HCT116 (cell line): ENCODE data around the gene CAMKK2. TPM values are rescaled to one million over a fixed set of nuclear protein-coding genes. Genes with fewer than 3 reads are reported as not detected.

Experiments used
- ATAC-seq: fragments of 200-7000 bp; cut with Tn5 transposase; 2 replicates; pipeline ENCODE4 v1.9.1; 2020; ENCODE audit warnings: mild to moderate bottlenecking, moderate library complexity
- BruUV-seq: library from RNA; stranded (reverse); fragments of 400-500 nt; replicated peaks from 2 replicates; lab custom pipeline; 2021; lab: Mats Ljungman, UMichigan
- CTCF ChIA-PET: fragments of 300-600 bp; sonication (Branson Sonifier 250); formaldehyde crosslinking; loops from one replicate; lab custom pipeline; 2021; ENCODE audit warnings: antibody characterized with exemption; lab: Charles Lee
- POLR2A ChIA-PET: fragments of 300-600, 350-600 bp; sonication (Branson Sonifier 250); formaldehyde crosslinking; loops from one replicate; lab custom pipeline; 2021; ENCODE audit warnings: antibody characterized with exemption; lab: Charles Lee
- RAD21 ChIA-PET, 2 experiments: fragments of 300-600 bp; sonication (Branson Sonifier 250); formaldehyde crosslinking; loops; one replicate each; lab custom pipeline; 2023; ENCODE audit warnings: low total read pairs in 2 of 2; ENCODE audit not compliant: uncharacterized antibody in 2 of 2, unreplicated experiment in 2 of 2, low non-redundant PET in 1 of 2; lab: Charles Lee
- DNase-seq: peaks from one replicate; pipeline ENCODE4 v3.0.0-alpha.2; 2010; ENCODE audit warnings: low read depth, low spot score
- H2AFZ ChIP-seq: fragments of 200-600 bp; shearing (Covaris generic), sonication (generic); 2 replicates; pipeline ENCODE4 v1.6.1; 2017; ENCODE audit warnings: low read depth, mixed run types, mixed read lengths, antibody characterized with exemption, low read length; ENCODE audit not compliant: poor library complexity, severe bottlenecking
- H3K27ac ChIP-seq: 2 replicates; pipeline ENCODE4 v1.5.1; 2012; ENCODE audit warnings: low read depth, low read length
- H3K27me3 ChIP-seq: fragments of 200-600 bp; sonication (generic); 2 replicates; pipeline ENCODE4 v1.6.1; 2016; ENCODE audit warnings: mixed run types, low read length, mixed read lengths; ENCODE audit not compliant: insufficient read depth
- H3K36me3 ChIP-seq, 2 experiments: fragments of 200-500 bp in 1 of 2; fragments of 200-600 bp in 1 of 2; sonication (Bioruptor generic) in 1 of 2; sonication (generic) in 1 of 2; 2 replicates each; pipeline versions ENCODE4 v1.5.1 to v1.6.1; 2014 to 2016; ENCODE audit warnings: low read length in 2 of 2, inconsistent platforms in 1 of 2, mixed read lengths in 1 of 2, mixed run types in 1 of 2; ENCODE audit not compliant: insufficient read depth in 2 of 2, control insufficient read depth in 1 of 2
- H3K4me1 ChIP-seq, 2 experiments: fragments of 200-600 bp in 1 of 2; sonication (generic) in 1 of 2; 2 replicates each; pipeline versions ENCODE4 v1.5.1 to v1.6.1; 2012 to 2017; ENCODE audit warnings: low read length in 2 of 2, inconsistent platforms in 1 of 2, mild to moderate bottlenecking in 1 of 2, mixed read lengths in 1 of 2, mixed run types in 1 of 2, moderate library complexity in 1 of 2; ENCODE audit not compliant: insufficient read depth in 2 of 2, control insufficient read depth in 1 of 2
- H3K4me2 ChIP-seq: fragments of 200-600 bp; sonication (generic); 2 replicates; pipeline ENCODE4 v1.6.1; 2017; ENCODE audit warnings: mixed run types, low read length, mixed read lengths
- H3K4me3 ChIP-seq, 2 experiments: fragments of 200-600 bp in 1 of 2; sonication (generic) in 1 of 2; replicated peaks in 1 of 2; 2 replicates each; pipeline ENCODE4 v1.5.1; 2011 to 2016; ENCODE audit warnings: low read length in 2 of 2, control low read depth in 1 of 2, low read depth in 1 of 2, mild to moderate bottlenecking in 1 of 2, mixed read lengths in 1 of 2, mixed run types in 1 of 2
- H3K79me2 ChIP-seq: fragments of 200-600 bp; sonication (generic); 2 replicates; pipeline ENCODE4 v1.6.1; 2017; ENCODE audit warnings: mild to moderate bottlenecking, mixed run types, low read length, moderate library complexity, mixed read lengths; ENCODE audit not compliant: insufficient read depth
- H3K9ac ChIP-seq: fragments of 200-600 bp; sonication (generic); 2 replicates; pipeline ENCODE4 v1.6.1; 2016; ENCODE audit warnings: low read length, mixed read lengths
- H3K9me2 ChIP-seq: fragments of 200-600 bp; sonication (generic), shearing (Covaris generic); 2 replicates; pipeline ENCODE4 v1.6.1; 2017; ENCODE audit warnings: mixed run types, mild to moderate bottlenecking, moderate library complexity; ENCODE audit not compliant: insufficient read depth
- H3K9me3 ChIP-seq, 2 experiments: fragments of 200-500 bp in 1 of 2; fragments of 200-600 bp in 1 of 2; sonication (Bioruptor generic) in 1 of 2; sonication (generic) in 1 of 2; 2 replicates each; pipeline ENCODE4 v1.6.1; 2014 to 2017; ENCODE audit warnings: low read length in 2 of 2, mixed read lengths in 2 of 2, inconsistent platforms in 1 of 2, low read depth in 1 of 2, mild to moderate bottlenecking in 1 of 2, mixed run types in 1 of 2, moderate library complexity in 1 of 2; ENCODE audit not compliant: control insufficient read depth in 1 of 2, insufficient read depth in 1 of 2
- H4K20me1 ChIP-seq: fragments of 200-600 bp; sonication (generic), shearing (Covaris generic); 2 replicates; pipeline ENCODE4 v1.6.1; 2017; ENCODE audit warnings: mixed run types, mild to moderate bottlenecking, moderate library complexity; ENCODE audit not compliant: insufficient read depth
- ELF1 ChIP-seq: IDR thresholded peaks from 2 replicates; pipeline ENCODE4 v1.6.1; 2012; ENCODE audit warnings: low read depth, borderline replicate concordance
- EZH2 ChIP-seq: fragments of 200-600 bp; sonication (generic); IDR thresholded peaks from 2 replicates; pipeline ENCODE4 v1.6.1; 2017; ENCODE audit warnings: antibody characterized with exemption, mixed run types
- FOSL1 ChIP-seq: IDR thresholded peaks from 2 replicates; pipeline ENCODE4 v1.6.1; 2012; ENCODE audit warnings: low read depth
- SP1 ChIP-seq: IDR thresholded peaks from 2 replicates; pipeline ENCODE4 v1.6.1; 2012; ENCODE audit warnings: low read depth
- YY1 ChIP-seq: IDR thresholded peaks from 2 replicates; pipeline ENCODE4 v1.6.1; 2011; ENCODE audit warnings: low read length, low read depth, moderate library complexity, mild to moderate bottlenecking; ENCODE audit not compliant: insufficient replicate concordance; ENCODE audit errors: extremely low read depth
- ZFX ChIP-seq: fragments of 450-650 bp; IDR thresholded peaks from 2 replicates; pipeline ENCODE4 v1.6.1; 2017
- ZNF274 ChIP-seq: fragments of 200-500 bp; sonication (Bioruptor generic); IDR thresholded peaks from 2 replicates; pipeline ENCODE4 v1.6.1; 2014; ENCODE audit warnings: mild to moderate bottlenecking, low read depth, low read length, inconsistent platforms
- intact Hi-C: fragments of 100-400 bp; cut with micrococcal nuclease; formaldehyde crosslinking; loops from 2 replicates; pipeline ENCODE4 v1.10.0; 2022
- total RNA-seq: library from RNA; stranded (reverse); gene quantifications from one replicate; pipeline ENCODE4 v1.2.1, GENCODE V29; 2021; ENCODE audit not compliant: unreplicated experiment
- TF ChIP-seq, protein P1 (sequence below): IDR thresholded peaks from 2 replicates; pipeline ENCODE4 v1.6.1; 2012

CAMKK2 gene
- total RNA-seq, 1 experiment from 2014 or later: 33.8 TPM

GRCh38 chr12:121323908-121324307, 27.4 kb upstream of the CAMKK2 start:
- H3K36me3 ChIP-seq: peaks cover 34 to 38% of the 10 kb centered on the region in 2 experiments
- RAD21 ChIA-PET: no interaction called here

DNA sequence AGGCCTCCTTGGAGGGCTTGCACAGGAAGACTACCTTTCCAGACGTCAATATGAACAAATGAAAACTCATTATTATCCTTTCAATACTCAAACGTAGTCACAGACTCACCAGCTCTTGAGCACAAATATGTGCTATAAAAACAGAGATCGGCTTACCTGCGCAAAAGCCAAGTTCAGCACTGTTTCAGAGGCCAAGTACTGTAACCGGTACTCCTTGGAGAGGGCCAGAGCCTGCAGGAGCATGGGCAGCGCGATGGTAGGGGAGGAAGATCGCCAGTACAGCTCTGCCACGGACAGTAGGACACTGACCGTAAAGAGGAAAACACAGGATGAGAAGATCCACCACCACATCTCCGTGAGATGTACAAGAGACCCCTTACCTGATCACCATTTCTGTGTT, 21.6 kb upstream of the CAMKK2 start:
- no TSS peak for BruUV-seq
- ChIA-PET POLR2A (no interaction called here), RAD21 (no interaction called here), CTCF (no interaction called here)
- peaks cover 0 to 4% of the 10 kb centered on the region in 2 experiments; a peak in 1 of 4 replicates for H3K4me1 ChIP-seq
- no peak overlapping the region for H3K4me3 ChIP-seq
- H3K27me3 ChIP-seq: no peaks in the 10 kb centered on the region
- peaks cover 13% of the 10 kb centered on the region for H3K79me2 ChIP-seq
- H3K9me2 ChIP-seq: no peaks in the 10 kb centered on the region
- TF ChIP-seq ZFX (no peak), YY1 (no peak), FOSL1 (no peak)
- TF ChIP-seq, protein P1, sequence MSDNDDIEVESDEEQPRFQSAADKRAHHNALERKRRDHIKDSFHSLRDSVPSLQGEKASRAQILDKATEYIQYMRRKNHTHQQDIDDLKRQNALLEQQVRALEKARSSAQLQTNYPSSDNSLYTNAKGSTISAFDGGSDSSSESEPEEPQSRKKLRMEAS: no peak
- ATAC-seq (no peak), DNase-seq (no peak)
- intact Hi-C loops: no loop called here
- no peaks in the 10 kb centered on the region for H3K9me3 ChIP-seq
- H4K20me1 ChIP-seq: no peaks in the 10 kb centered on the region
- H3K27ac ChIP-seq: no peak overlapping the region
- no peak overlapping the region for H3K4me2 ChIP-seq
- H3K36me3 ChIP-seq: peaks cover 21 to 22% of the 10 kb centered on the region in 2 experiments; a peak in 3 of 4 replicates
- no peak overlapping the region for H2AFZ ChIP-seq
- no peak overlapping the region for H3K9ac ChIP-seq

More at GRCh38 chr12:121323908-121324307, 27.4 kb upstream of the CAMKK2 start:
- H3K4me3 ChIP-seq: no peak overlapping the region
- ChIA-PET POLR2A (interaction anchor here (1.0 kb wide), 1 partner anchor 28 kb away, joined by 4 read pairs; no protein-coding TSS in a partner anchor), CTCF (interaction anchor here (2.9 kb wide), 1 partner anchor 11 kb away, joined by 15 read pairs; no protein-coding TSS in a partner anchor)
- no peak overlapping the region for H3K27ac ChIP-seq
- TF ChIP-seq EZH2: no peak
- TF ChIP-seq, protein P1: no peak
- no peak for TF ChIP-seq ZNF274
- no peak for TF ChIP-seq ELF1
- TF ChIP-seq SP1: no peak
- H2AFZ ChIP-seq: no peak overlapping the region
- H3K9ac ChIP-seq: no peak overlapping the region
- no peaks in the 10 kb centered on the region for H3K9me3 ChIP-seq
- intact Hi-C loops: no loop called here
- no peaks in the 10 kb centered on the region for H3K27me3 ChIP-seq
- no peaks in the 10 kb centered on the region for H3K9me2 ChIP-seq
- DNase-seq (no peak), ATAC-seq (no peak)
- no peaks in the 10 kb centered on the region for H3K4me1 ChIP-seq
- H3K79me2 ChIP-seq: no peaks in the 10 kb centered on the region
- no peak overlapping the region for H3K4me2 ChIP-seq
- no TSS peak for BruUV-seq
- H4K20me1 ChIP-seq: no peaks in the 10 kb centered on the region
